ENCODE measurements around the gene RHOV. TPM values are rescaled to one million over a fixed set of nuclear protein-coding genes. Genes with fewer than 3 reads are reported as not detected.

The RHOV gene
- polyA plus RNA-seq, 1 donor from 2014 or later = 2.8 TPM

GRCh38 chr15:40918799-40919392, 44.9 kb upstream of the RHOV start:
- H3K4me3 ChIP-seq (ENCODE audit: low read length) = no peak overlapping the region
- H3K27ac ChIP-seq (ENCODE audit: low read length) = no peak overlapping the region
- no peak overlapping the region for H2AFZ ChIP-seq (ENCODE audit: low read depth, low read length)

More at GRCh38 chr15:40918799-40919392, 44.9 kb upstream of the RHOV start:
- H3K4me2 ChIP-seq (ENCODE audit: low read length) = no peak overlapping the region
- no peaks in the 10 kb centered on the region for H3F3A ChIP-seq (ENCODE audit: insufficient read depth, low read length, poor library complexity, severe bottlenecking)
- no peaks in the 10 kb centered on the region for H3K36me3 ChIP-seq (ENCODE audit: insufficient read depth, low read length)
- TF ChIP-seq EZH2 (IDR thresholded peaks at IDR 0.05; ENCODE audit: borderline replicate concordance, insufficient read depth, low read length, poor library complexity, severe bottlenecking) (no peak), SMC3 (conservative IDR thresholded peaks at IDR 0.05; ENCODE audit: poor library complexity) (no peak), EP300 (conservative IDR thresholded peaks at IDR 0.05; ENCODE audit: poor library complexity, severe bottlenecking) (no peak), MXI1 (conservative IDR thresholded peaks at IDR 0.05; ENCODE audit: poor library complexity, severe bottlenecking) (no peak), CTCF (IDR thresholded peaks at IDR 0.05; ENCODE audit: poor library complexity, severe bottlenecking) (no peak), RAD21 (conservative IDR thresholded peaks at IDR 0.05) (no peak), TAF1 (IDR thresholded peaks at IDR 0.05; ENCODE audit: low read depth) (no peak), POLR2AphosphoS5 (IDR thresholded peaks at IDR 0.05) (no peak), REST (IDR thresholded peaks at IDR 0.05; ENCODE audit: borderline replicate concordance) (no peak)
- no peaks in the 10 kb centered on the region for H4K20me1 ChIP-seq (ENCODE audit: insufficient read depth)
- no peaks in the 10 kb centered on the region for H3K9me2 ChIP-seq (ENCODE audit: insufficient read depth, low read length)
- peaks cover 14% of the 10 kb centered on the region for H3K27me3 ChIP-seq (ENCODE audit: insufficient read depth, low read depth, low read length)
- H3K79me2 ChIP-seq (replicated peaks; ENCODE audit: insufficient read depth, low read length) = no peaks in the 10 kb centered on the region
- H3K9me3 ChIP-seq (ENCODE audit: low read length) = no peaks in the 10 kb centered on the region
- no peak overlapping the region for H3K9ac ChIP-seq (ENCODE audit: low read length)
